Measurements from ENCODE around the gene GXYLT1. TPM values are rescaled to one million over a fixed set of nuclear protein-coding genes. Genes with fewer than 3 reads are reported as not detected.

GXYLT1 gene
- total RNA-seq, 6 experiments from 2014 or later, result 11.2 to 14.1 (median 13.2) TPM

DNA sequence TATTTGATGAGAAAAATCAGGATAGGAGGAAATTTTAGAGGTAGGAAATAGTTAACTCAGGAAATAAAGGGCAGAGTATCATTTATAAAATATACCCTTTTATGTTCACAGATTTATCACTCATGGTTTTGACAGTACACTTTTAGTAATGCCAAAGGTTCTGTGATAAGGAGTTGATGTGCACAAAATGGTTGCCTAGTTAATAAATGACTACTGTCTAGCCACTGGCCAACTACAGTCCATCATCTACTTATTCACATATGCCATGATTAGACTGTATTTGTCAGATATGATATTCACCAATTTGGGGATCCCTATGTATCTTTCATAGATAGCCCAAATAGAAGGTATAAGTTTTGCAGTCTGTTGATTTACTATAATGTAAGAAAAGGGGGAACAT lies 19.2 kb upstream of the GXYLT1 start:
- peaks cover 32% of the 10 kb centered on the region for H3K4me1 Mint-ChIP-seq (ENCODE audit: low read depth)
- no peaks in the 10 kb centered on the region for H3K9me3 Mint-ChIP-seq

DNA sequence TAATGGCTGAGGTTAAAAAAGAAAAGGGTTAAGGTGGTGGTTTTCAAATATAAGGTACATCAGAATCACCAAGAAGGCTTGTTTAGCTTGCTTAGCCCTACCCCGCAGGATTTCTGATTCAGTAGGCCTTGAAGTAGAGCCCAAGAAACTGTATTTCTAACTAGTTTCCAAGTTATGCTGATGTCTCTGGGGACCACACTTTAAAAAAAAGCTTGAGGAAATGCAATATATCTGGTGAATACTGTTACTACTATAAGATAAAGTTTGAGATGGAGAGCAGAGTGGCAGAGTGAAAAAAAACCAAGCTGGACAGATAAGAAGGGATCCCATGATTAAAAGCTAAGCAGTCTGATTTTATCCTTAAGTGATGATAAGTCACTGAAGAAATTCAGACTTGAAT lies 18.3 kb upstream of the GXYLT1 start:
- no peaks in the 10 kb centered on the region for H3K27me3 Mint-ChIP-seq (ENCODE audit: insufficient read depth)
- DNase-seq, result no peak
- TF ChIP-seq, protein P1, sequence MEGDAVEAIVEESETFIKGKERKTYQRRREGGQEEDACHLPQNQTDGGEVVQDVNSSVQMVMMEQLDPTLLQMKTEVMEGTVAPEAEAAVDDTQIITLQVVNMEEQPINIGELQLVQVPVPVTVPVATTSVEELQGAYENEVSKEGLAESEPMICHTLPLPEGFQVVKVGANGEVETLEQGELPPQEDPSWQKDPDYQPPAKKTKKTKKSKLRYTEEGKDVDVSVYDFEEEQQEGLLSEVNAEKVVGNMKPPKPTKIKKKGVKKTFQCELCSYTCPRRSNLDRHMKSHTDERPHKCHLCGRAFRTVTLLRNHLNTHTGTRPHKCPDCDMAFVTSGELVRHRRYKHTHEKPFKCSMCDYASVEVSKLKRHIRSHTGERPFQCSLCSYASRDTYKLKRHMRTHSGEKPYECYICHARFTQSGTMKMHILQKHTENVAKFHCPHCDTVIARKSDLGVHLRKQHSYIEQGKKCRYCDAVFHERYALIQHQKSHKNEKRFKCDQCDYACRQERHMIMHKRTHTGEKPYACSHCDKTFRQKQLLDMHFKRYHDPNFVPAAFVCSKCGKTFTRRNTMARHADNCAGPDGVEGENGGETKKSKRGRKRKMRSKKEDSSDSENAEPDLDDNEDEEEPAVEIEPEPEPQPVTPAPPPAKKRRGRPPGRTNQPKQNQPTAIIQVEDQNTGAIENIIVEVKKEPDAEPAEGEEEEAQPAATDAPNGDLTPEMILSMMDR (IDR thresholded peaks at IDR 0.05), result no peak
- peaks cover 32% of the 10 kb centered on the region for H3K4me1 Mint-ChIP-seq (ENCODE audit: low read depth)
- no peaks in the 10 kb centered on the region for H3K9me3 Mint-ChIP-seq
- no peak overlapping the region for H3K4me3 Mint-ChIP-seq
- peak overlapping the region; percentile 3; the same call in 1 of the 2 replicates for H3K27ac Mint-ChIP-seq
- no peaks in the 10 kb centered on the region for H3K36me3 Mint-ChIP-seq (ENCODE audit: low read depth)

More for the DNA sequence above, 19.2 kb upstream of the GXYLT1 start:
- H3K27ac Mint-ChIP-seq, result no peak overlapping the region
- no peaks in the 10 kb centered on the region for H3K36me3 Mint-ChIP-seq (ENCODE audit: low read depth)
- no peak for DNase-seq
- no peaks in the 10 kb centered on the region for H3K27me3 Mint-ChIP-seq (ENCODE audit: insufficient read depth)
- H3K4me3 Mint-ChIP-seq, result no peak overlapping the region
- TF ChIP-seq, protein P1 (IDR thresholded peaks at IDR 0.05), result no peak

DNA sequence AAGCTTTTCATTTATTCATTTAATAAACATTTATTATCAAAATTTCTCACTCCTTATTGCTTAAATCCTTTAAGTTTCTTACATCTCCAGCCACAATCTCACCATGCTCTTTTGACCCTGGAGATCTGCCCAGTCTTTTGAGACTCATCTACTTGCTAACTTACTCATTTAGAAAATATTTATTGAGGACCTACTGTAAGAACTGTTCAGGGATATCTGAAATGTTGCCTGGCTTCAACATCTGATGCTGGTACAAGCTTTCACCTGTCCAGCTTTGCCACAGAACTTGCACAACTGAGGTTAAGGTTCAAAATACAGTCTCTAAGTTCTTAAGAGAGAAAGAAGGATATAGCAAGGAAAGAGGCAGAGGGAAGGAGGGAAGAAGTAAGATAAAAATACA lies 17.5 kb upstream of the GXYLT1 start:
- TF ChIP-seq, protein P1 (IDR thresholded peaks at IDR 0.05), result no peak
- Mint-ChIP-seq H3K27me3 (ENCODE audit: insufficient read depth) (no peaks in the 10 kb centered on the region), H3K9me3 (no peaks in the 10 kb centered on the region), H3K4me1 (ENCODE audit: low read depth) (peaks cover 32% of the 10 kb centered on the region), H3K4me3 (peak overlapping the region; percentile 24; the same call in 1 of the 2 replicates), H3K27ac (peak overlapping the region; percentile 58), H3K36me3 (ENCODE audit: low read depth) (no peaks in the 10 kb centered on the region)
- peak; percentile 48 for DNase-seq

DNA sequence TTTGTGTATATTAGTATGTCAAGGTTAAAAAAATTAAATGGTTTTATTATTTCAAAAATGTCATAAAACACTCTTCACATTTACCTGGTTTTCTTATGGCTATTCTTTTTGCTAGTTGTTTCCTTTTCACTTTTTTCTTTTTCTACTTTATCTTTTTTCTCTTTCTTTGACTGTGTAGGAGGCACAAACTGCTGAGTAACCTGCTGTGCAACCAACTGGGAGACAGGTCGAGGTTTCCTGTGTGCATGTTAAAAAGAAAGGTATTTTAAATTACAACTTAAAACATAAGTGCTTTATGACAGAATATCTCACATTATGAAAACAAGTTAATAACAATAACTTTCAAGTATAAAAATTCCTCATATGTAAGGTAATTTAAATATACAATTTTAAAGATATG lies 16.9 kb upstream of the GXYLT1 start:
- H3K27ac Mint-ChIP-seq, result no peak overlapping the region
- TF ChIP-seq, protein P1 (IDR thresholded peaks at IDR 0.05), result no peak

DNA sequence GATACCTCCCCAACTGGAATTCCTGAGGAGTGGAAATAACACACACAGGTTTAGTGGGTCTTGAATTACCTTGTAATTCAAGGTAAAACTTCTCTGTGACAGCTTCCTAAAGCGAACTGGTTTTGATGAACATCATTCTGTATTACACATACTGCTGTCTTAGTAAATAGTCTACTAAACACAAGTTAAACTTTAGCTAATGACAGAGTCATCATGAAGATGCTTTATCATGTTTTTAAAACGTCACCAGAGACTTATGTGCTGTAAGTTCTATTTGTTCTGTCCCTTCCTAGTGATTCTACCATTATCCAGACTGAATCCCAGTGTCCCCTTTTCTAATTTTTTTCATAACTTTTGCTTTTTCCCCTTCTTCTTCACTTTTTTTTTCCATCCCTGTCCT lies 11.6 kb upstream of the GXYLT1 start:
- Mint-ChIP-seq H3K4me3 (no peak overlapping the region), H3K9me3 (no peaks in the 10 kb centered on the region), H3K36me3 (ENCODE audit: low read depth) (no peaks in the 10 kb centered on the region), H3K4me1 (ENCODE audit: low read depth) (peaks cover 1% of the 10 kb centered on the region), H3K27me3 (ENCODE audit: insufficient read depth) (peaks cover 2% of the 10 kb centered on the region; the same call in 1 of the 2 replicates), H3K27ac (no peak overlapping the region)
- no peak for DNase-seq
- TF ChIP-seq, protein P1 (IDR thresholded peaks at IDR 0.05), result no peak

More for the DNA sequence above, 16.9 kb upstream of the GXYLT1 start:
- Mint-ChIP-seq H3K9me3 (no peaks in the 10 kb centered on the region), H3K27me3 (ENCODE audit: insufficient read depth) (no peaks in the 10 kb centered on the region), H3K4me1 (ENCODE audit: low read depth) (peaks cover 27% of the 10 kb centered on the region), H3K36me3 (ENCODE audit: low read depth) (no peaks in the 10 kb centered on the region), H3K4me3 (no peak overlapping the region)
- DNase-seq, result no peak
